Suprapubic skin (tissue), 4 donors: Measurements from ENCODE around the gene RBBP8.

ENCODE experiments used
- CTCF ChIP-seq, 2 donors: fragments of 200-600 bp in 1 of 2; fragments of 450-650 bp in 1 of 2; sonication (generic) in 1 of 2; IDR thresholded peaks; one replicate each; pipeline ENCODE4 v1.5.1; 2016 to 2019; ENCODE audit warnings: antibody characterized with exemption in 2 of 2, mild to moderate bottlenecking in 1 of 2, moderate library complexity in 1 of 2
- POLR2A ChIP-seq, 2 donors: fragments of 450-650 bp; IDR thresholded peaks; one replicate each; pipeline ENCODE4 v1.6.1; 2017; ENCODE audit warnings: antibody characterized with exemption in 2 of 2, mild to moderate bottlenecking in 2 of 2, moderate library complexity in 2 of 2
- POLR2AphosphoS5 ChIP-seq, 3 donors: sonication (generic); formaldehyde crosslinking; IDR thresholded peaks; one replicate each; pipeline ENCODE4 v1.6.1; 2017; ENCODE audit warnings: antibody characterized with exemption in 3 of 3

- TF ChIP-seq CTCF (IDR thresholded peaks at IDR 0.05) (no peak), POLR2A (IDR thresholded peaks at IDR 0.05) (no peak), POLR2AphosphoS5 (IDR thresholded peaks at IDR 0.05) (no peak)
Observed at GRCh38 chr18:22952525-22952924, 19.4 kb downstream of the RBBP8 start.
